ENCODE data around the gene AMBRA1.

DNA sequence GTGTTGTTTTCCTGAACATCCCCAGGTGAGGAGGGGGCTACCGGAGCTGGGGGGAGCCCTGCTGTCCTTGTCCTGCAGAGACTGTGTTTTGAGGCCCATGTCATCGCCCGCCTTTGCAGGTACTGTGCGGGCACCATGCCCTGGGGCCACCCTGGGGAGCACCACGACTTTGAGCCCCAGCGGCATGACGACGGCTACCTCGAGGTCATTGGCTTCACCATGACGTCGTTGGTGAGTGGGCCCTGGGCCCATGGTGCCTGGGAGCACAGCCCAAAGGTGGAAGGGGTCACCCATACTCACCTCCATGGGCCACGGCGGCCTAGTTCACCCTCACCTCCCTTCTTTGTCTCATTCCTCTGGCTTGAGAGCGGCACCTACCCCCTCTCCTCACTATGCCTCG is 219.0 kb downstream of the AMBRA1 start:
- TF ChIP-seq, protein P1, sequence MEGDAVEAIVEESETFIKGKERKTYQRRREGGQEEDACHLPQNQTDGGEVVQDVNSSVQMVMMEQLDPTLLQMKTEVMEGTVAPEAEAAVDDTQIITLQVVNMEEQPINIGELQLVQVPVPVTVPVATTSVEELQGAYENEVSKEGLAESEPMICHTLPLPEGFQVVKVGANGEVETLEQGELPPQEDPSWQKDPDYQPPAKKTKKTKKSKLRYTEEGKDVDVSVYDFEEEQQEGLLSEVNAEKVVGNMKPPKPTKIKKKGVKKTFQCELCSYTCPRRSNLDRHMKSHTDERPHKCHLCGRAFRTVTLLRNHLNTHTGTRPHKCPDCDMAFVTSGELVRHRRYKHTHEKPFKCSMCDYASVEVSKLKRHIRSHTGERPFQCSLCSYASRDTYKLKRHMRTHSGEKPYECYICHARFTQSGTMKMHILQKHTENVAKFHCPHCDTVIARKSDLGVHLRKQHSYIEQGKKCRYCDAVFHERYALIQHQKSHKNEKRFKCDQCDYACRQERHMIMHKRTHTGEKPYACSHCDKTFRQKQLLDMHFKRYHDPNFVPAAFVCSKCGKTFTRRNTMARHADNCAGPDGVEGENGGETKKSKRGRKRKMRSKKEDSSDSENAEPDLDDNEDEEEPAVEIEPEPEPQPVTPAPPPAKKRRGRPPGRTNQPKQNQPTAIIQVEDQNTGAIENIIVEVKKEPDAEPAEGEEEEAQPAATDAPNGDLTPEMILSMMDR (IDR thresholded peaks at IDR 0.05), result no peak
- no peak for TF ChIP-seq POLR2AphosphoS5 (IDR thresholded peaks at IDR 0.05)

All from prostate gland (tissue), 2 donors.